ENCODE results near the gene CHD9NB.
"Not testable (repeated sequence)": the region's sequence is repeated elsewhere in the genome, so short reads cannot be mapped to it uniquely, and the experiment has no call there.

CHD9NB gene

DNA sequence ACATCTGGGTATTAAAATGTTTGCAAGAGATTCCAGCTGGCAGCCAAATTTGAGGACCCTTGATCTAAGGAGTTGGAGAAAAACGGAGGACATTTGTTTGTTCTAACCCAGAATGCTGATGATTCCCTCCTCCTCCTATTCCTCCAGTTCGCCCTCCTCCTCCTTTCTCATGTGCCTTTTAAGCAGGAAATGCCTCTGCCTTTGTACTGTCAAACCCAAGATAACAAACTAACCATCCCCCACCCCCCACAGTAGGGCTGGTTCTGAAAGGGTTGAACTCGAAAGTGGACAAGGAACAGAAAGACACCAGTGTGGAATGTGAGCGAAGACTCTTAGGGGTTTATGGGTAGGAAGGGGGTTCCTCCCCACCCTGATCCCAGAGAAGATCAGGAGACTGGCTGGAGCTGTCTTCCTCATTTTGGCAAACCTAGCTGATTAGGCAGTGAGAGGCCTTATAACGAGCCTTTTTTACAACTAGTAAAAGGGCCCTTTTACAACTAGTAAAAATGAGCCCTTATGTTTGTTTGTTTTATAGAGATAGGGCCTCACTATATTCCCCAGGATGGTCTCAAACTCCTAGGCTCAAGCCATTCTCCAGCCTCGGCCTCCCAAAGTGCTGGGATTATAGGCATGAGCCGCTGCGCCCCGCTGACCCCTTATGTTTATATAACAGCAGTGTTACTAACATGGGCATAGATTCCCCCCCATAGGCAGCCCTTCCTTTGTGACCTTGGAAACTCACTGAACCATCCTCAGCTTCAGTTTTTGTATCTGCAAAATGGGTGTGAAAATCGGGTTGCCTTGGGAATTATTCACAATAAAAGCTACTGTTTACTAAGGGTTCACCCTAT, 3.1 kb upstream of the CHD9NB start:
- DNase-seq: peak; percentile 31 to 39

DNA sequence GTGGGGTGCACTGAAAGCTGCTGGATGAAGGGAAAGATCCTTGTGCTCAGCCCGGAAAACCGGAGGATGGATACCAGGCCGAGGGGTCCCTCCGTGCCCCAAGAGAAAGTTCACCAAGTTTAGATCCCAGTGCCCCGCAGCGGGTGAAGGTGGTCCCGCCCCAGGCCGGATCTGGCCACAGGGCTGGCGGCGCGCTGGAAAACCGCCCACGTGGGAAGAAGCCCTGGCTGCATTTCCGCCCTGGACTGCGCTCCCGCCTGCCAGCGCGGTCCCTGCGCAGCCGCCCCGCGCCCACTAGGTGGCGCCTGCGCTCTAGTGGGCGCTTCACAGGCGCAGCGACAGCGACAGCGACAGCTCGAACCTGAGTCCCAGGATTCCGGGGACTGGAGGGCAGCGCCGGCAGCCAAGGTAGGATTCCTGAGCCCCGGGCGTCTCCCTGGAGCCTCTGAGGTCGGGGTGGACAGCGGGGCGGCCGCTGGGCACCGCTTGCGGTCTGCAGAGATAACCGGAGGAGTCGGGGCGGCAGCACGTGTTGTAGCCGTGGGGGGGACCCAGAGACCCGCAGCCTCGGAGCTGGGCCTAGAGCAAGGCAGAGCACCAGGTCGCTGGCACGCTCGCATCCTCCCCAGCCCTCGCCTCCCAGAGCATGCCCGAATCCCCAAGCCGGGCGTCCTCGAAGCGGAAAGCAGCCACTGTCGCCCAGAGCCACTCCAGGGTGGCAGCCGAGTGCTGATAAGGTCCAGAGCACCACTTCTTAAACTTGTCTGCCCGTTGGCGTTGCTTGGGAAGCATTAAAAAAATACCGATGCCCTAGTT, 2.2 kb upstream of the CHD9NB start, which contains the start of gene CHD9:
Gene CHD9, plus strand, starts transcription at position 322 of the 816 bp plus-strand sequence. CDS start 101,099 bp downstream, outside the sequence.
- peak; percentile 81 to 86 for DNase-seq

- DNase-seq: no peak
Measured at GRCh38 chr16:53053967-53054669, 1.4 kb upstream of the CHD9NB start.

- DNase-seq: not testable (repeated sequence)
Measured at GRCh38 chr16:53051255-53051654, 1.4 kb downstream of the CHD9NB start.

- no peak for DNase-seq
Measured at GRCh38 chr16:53048139-53048915, 4.4 kb downstream of the CHD9NB start.

- DNase-seq: not testable (repeated sequence)
Measured at GRCh38 chr16:53047515-53047914, 5.2 kb downstream of the CHD9NB start.

GRCh38 chr16:53045341-53046220, 7.1 kb downstream of the CHD9NB start:
- DNase-seq: no peak

GRCh38 chr16:53043986-53044601, 8.6 kb downstream of the CHD9NB start:
- no peak for DNase-seq

DNA sequence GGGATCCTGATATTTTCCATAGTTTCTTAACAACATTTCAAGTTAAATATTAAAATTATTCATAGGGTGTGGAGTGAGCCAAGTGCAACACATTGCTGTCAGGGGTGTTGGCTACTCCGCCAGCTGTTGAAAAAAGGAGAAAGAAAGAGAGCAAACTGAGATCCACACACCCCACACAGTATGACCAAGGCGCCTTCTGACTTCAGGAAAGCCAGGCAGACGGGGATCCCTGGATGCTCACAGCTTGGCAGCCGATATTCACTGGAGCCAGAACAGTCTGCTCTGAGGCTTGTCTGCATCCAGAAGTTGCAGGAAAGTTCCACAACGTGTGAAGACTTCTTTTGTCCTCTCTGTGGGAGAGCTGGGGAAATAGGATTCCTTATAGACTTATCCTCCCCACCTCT, 9.3 kb downstream of the CHD9NB start:
- DNase-seq: no peak

DNA sequence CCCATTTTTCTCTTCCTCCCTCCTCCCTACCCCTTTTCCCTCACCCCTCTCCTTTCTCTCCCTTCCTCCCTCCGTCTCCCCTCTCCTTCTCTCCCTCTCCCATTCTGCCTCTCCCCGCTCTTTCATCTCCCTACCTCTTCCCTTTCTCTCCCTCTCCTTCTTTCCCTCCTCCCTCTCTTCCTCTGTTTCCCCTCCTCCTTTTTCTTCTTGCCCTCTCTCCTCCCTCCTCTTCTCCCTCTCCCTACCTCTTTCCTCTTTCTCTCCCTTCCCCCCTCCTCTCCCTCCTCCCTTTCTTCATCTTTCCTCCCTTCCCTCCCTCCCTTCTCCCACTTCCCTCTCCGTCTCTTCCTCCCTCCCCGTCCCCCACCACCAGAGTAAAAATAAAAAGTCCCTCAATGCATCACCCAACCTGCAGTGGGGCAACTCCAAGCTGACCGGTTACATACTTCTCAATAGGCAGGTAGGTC, 10.4 kb downstream of the CHD9NB start:
- no peak for DNase-seq

GRCh38 chr16:53041320-53042051, 11.2 kb downstream of the CHD9NB start:
- DNase-seq: no peak

DNA sequence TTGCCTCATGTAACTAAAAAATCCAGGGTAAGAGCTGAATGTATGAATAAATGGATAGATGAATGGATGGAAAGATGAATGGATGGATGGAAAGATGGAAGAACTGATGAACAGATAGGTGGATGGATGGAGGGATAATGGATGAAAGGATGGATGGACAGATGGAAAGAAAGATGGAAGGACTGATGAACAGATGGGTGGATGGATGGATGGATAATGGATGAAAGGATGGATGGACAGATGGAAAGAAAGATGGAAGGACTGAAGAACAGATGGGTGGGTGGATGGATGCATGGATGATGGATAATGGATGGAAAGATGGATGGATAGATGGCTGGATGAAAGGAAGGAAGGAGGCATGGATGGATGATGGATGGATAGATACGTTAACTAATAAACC, 11.9 kb downstream of the CHD9NB start:
- DNase-seq: no peak

DNA sequence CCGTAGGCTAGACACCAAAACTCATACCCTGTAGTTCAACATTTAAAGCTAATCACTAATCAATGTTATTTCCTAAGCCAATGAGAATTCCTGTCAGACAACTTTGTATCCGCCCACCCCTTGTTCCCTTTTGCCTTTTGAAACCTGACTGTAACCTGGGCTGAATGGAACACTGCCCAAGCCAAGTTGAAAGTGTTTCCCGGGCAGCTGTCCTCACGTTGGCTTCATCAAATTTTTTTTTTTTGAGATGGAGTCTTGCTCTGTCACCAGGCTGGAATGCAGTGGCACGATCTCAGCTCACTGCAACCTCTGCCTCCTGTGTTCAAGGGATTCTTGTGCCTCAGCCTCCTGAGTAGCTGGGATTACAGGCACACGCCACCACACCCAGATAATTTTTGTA, 16.0 kb downstream of the CHD9NB start:
- DNase-seq: not testable (repeated sequence)

DNA sequence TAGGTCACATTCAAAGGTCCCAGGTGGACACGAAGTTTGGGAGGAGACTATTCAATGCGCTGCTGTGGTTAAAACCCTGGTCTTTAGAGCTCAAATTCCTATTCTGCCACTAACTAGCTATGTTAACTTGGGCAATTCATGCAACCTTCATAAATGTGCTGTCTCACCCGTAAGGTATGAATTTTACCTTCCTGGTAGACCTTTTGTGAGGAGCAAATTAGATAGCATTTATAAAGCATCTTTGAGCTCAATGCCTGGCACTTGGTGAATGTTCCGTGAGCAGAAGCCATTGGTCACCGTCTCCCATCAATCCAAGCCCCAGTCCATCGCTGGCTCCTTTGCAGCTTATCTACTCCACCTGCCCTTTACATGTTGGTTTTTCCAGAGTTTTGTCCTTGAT, 16.6 kb downstream of the CHD9NB start:
- no peak for DNase-seq

DNA sequence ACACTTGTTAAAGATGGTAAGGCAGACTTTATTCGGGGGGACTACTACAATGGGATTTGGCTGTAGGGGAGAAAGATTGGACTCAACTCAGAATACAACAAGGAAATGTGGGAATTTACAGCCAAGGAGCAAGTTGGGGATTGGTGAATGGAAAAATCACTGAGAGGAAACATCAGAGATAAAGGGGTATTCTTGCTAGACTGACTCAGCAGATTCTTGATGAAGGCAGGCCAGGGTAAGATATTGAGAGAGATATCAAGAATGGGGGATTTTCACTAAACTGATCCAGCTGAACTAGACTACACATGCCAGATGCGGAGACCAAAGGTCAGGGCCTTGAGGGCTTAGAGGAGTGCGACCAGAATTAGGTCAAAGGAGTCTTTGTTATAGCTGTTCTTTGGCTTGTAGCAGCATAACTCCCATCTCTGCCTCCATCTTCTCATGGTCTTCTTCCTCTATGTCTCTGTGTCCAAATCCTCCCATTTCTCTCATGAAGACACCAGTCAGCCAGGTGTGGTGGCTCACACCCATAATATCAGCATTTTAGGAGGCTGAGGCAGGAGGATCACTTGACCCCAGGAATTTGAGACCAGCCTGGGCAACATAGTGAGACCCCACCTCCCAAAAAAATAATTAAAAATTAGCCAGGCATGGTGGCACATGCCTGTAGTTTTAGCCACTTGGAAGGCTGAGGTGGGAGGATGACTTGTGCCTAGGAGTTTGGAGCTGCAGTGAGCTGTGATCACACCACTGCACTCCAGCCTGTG, 17.3 kb downstream of the CHD9NB start:
- no peak for DNase-seq

- no peak for DNase-seq
Measured at GRCh38 chr16:53034306-53034705, 18.4 kb downstream of the CHD9NB start.

GRCh38 chr16:53031323-53031942, 21.3 kb downstream of the CHD9NB start:
- no peak for DNase-seq

- DNase-seq: no peak
Measured at GRCh38 chr16:53029971-53030370, 22.7 kb downstream of the CHD9NB start.

- no peak for DNase-seq
Measured at GRCh38 chr16:53024045-53024444, 28.7 kb downstream of the CHD9NB start.

Measured in activated T-cell treated with anti-CD3 and anti-CD28 coated beads, Interleukin-2, amount 50 U/mL, for 48 hours (primary cell).